HG02943 (cell line): Measurements from ENCODE around the gene CCDC172.

Experiments
- ATAC-seq: cut with Tn5 transposase; IDR thresholded peaks from one replicate; pipeline ENCODE4 v1.9.1; 2021; ENCODE audit warnings: mild to moderate bottlenecking, low read depth, moderate library complexity; ENCODE audit not compliant: unreplicated experiment

The CCDC172 gene

GRCh38 chr10:116421815-116422214, 97.6 kb downstream of the CCDC172 start:
- ATAC-seq: no peak

- no peak for ATAC-seq
Measured at GRCh38 chr10:116427671-116428070, 103.4 kb downstream of the CCDC172 start, which contains the start of gene PNLIPRP3. Gene PNLIPRP3 (plus strand): TSS chr10:116427847. CDS start chr10:116428013, 166 bp downstream.

- ATAC-seq: no peak
Measured at GRCh38 chr10:116429288-116429977, 105.2 kb downstream of the CCDC172 start.
